GM12878 (cell line): Measurements from ENCODE around the gene SGTA. TPM values are rescaled to one million over a fixed set of nuclear protein-coding genes. Genes with fewer than 3 reads are reported as not detected.

Source experiments
- ATAC-seq: fragments of 200-7000 bp; cut with Tn5 transposase; 3 replicates; pipeline ENCODE4 v1.9.1; 2020; ENCODE audit warnings: mild to moderate bottlenecking, moderate library complexity
- BruUV-seq: library from RNA; stranded (reverse); fragments of 400-500 nt; replicated peaks from 2 replicates; lab custom pipeline; 2021; lab: Mats Ljungman, UMichigan
- CTCF ChIA-PET: fragments of 300-600 bp; sonication (Branson Sonifier 250); formaldehyde crosslinking; extraction: SDS; loops from one replicate; lab custom pipeline; 2021; ENCODE audit warnings: inconsistent platforms; lab: Yijun Ruan, JAX
- POLR2A ChIA-PET: fragments of 350-600 bp; formaldehyde crosslinking; extraction: SDS; loops from one replicate; lab custom pipeline; 2021; ENCODE audit warnings: inconsistent platforms; lab: Charles Lee
- RAD21 ChIA-PET: fragments of 300-600 bp; sonication (Branson Sonifier 250); formaldehyde crosslinking; loops from one replicate; lab custom pipeline; 2023; ENCODE audit warnings: antibody characterized with exemption; ENCODE audit not compliant: unreplicated experiment; lab: Charles Lee
- SMC1A ChIA-PET: fragments of 300-600 bp; sonication (Branson Sonifier 250); formaldehyde crosslinking; loops from one replicate; lab custom pipeline; 2023; ENCODE audit not compliant: unreplicated experiment, uncharacterized antibody; lab: Charles Lee
- DNase-seq: peaks from one replicate; pipeline ENCODE4 v3.0.0-alpha.2; 2011; ENCODE audit warnings: low read depth, low spot score
- FAIRE-seq: peaks from 3 replicates; lab custom pipeline; 2011; peaks lifted over from hg19 to GRCh38; lab: Jason Lieb, UNC
- H2AFZ ChIP-seq: 2 replicates; pipeline ENCODE4 v1.6.0; 2011; ENCODE audit warnings: low read depth, low read length, control low read depth; ENCODE audit not compliant: control insufficient read depth
- H3K27ac ChIP-seq: 2 replicates; pipeline ENCODE4 v1.5.1; 2011; ENCODE audit warnings: control low read depth; ENCODE audit not compliant: control insufficient read depth, insufficient read depth
- H3K27me3 ChIP-seq, 2 experiments: replicated peaks in 1 of 2; 2 replicates each; pipeline versions ENCODE4 v1.6.0 to v1.6.1; 2011; ENCODE audit warnings: low read length in 1 of 2; ENCODE audit not compliant: control insufficient read depth in 2 of 2, insufficient read depth in 2 of 2
- H3K36me3 ChIP-seq, 2 experiments: 2 replicates each; pipeline ENCODE4 v1.5.1; 2011; ENCODE audit warnings: low read length in 1 of 2; ENCODE audit not compliant: control insufficient read depth in 2 of 2, insufficient read depth in 2 of 2
- H3K4me1 ChIP-seq: 2 replicates; pipeline ENCODE4 v1.6.1; 2011; ENCODE audit warnings: mild to moderate bottlenecking, low read length, moderate library complexity, mixed read lengths; ENCODE audit not compliant: control insufficient read depth, insufficient read depth
- H3K4me2 ChIP-seq: 2 replicates; pipeline ENCODE4 v1.6.0; 2011; ENCODE audit warnings: control low read depth; ENCODE audit not compliant: control insufficient read depth, insufficient read depth
- H3K4me3 ChIP-seq: fragments of 200-600 bp; sonication (generic); 2 replicates; pipeline ENCODE4 v1.5.1; 2016
- H3K79me2 ChIP-seq: 2 replicates; pipeline ENCODE4 v1.6.0; 2011; ENCODE audit warnings: low read length; ENCODE audit not compliant: control insufficient read depth, insufficient read depth
- H3K9ac ChIP-seq: 2 replicates; pipeline ENCODE4 v1.8.0; 2011; ENCODE audit warnings: low read length, control low read depth, mixed read lengths; ENCODE audit not compliant: control insufficient read depth, insufficient read depth
- H3K9me3 ChIP-seq: replicated peaks from 3 replicates; pipeline ENCODE4 v1.5.1; 2011; ENCODE audit warnings: mild to moderate bottlenecking, low read length; ENCODE audit not compliant: control insufficient read depth, insufficient read depth
- H4K20me1 ChIP-seq: 2 replicates; pipeline ENCODE4 v1.6.0; 2011; ENCODE audit not compliant: control insufficient read depth, insufficient read depth
- NFYA ChIP-seq: IDR thresholded peaks from 2 replicates; pipeline ENCODE4 v1.6.1; 2011; ENCODE audit warnings: low read depth, mild to moderate bottlenecking, low read length, improper control_type of control experiment, borderline replicate concordance
- RFX5 ChIP-seq: IDR thresholded peaks from 2 replicates; pipeline ENCODE4 v1.6.1; 2011; ENCODE audit warnings: low read depth, low read length, improper control_type of control experiment
- ZBTB33 ChIP-seq: fragments of 450-650 bp; IDR thresholded peaks from 2 replicates; pipeline ENCODE4 v1.6.1; 2017; ENCODE audit warnings: mild to moderate bottlenecking
- WGBS: methylation state at CpG from one replicate; pipeline ENCODE4 v1.1.6; 2016; ENCODE audit warnings: low lambda C conversion rate; ENCODE audit not compliant: insufficient replicate concordance, insufficient coverage; ENCODE audit errors: missing lambda C conversion rate; 5-methylcytosine and 5-hydroxymethylcytosine counted together
- in situ Hi-C: fragments of 300-500 bp; cut with MboI; formaldehyde crosslinking; loops from 9 replicates; pipeline ENCODE4 v1.14.3; 2018; ENCODE audit warnings: mixed read lengths
- intact Hi-C: fragments of 100-400 bp; cut with micrococcal nuclease; formaldehyde crosslinking; loops from one replicate; pipeline ENCODE4 v1.14.2; 2022; ENCODE audit not compliant: unreplicated experiment
- polyA plus RNA-seq, 11 experiments: library from polyadenylated mRNA; depleted of rRNA in 4 of 11; unstranded in 6 of 11; stranded (reverse) in 5 of 11; fragments of >200 nt; fragmentation: Nextera tagmentation in 4 of 11; fragmentation: Illumina TruSeq in 1 of 11; extraction: Ambion mirVana in 4 of 11; extraction: Trizol in 1 of 11; gene quantifications; 1 replicate in 1 of 11; 2 replicates in 10 of 11; pipeline versions ENCODE4 v1.2.1 to v1.2.3, GENCODE V29; 2011 to 2016; ENCODE audit warnings: inconsistent platforms in 2 of 11, missing spikeins in 2 of 11, low read depth in 1 of 11
- total RNA-seq, 4 experiments: library from RNA; depleted of rRNA in 3 of 4; stranded (reverse); fragments of >200 nt in 3 of 4; fragmentation: Illumina TruSeq in 1 of 4; extraction: Trizol in 1 of 4; gene quantifications; 2 replicates each; pipeline versions ENCODE4 v1.2.1 to v1.2.3, GENCODE V29; 2013 to 2021

Gene SGTA
- total and polyA plus RNA-seq, 10 of the 15 experiments (the other 5 are each of a cell fraction or from before 2014, with no cell fraction given): 2.0 to 102 (median 48.2) TPM

DNA sequence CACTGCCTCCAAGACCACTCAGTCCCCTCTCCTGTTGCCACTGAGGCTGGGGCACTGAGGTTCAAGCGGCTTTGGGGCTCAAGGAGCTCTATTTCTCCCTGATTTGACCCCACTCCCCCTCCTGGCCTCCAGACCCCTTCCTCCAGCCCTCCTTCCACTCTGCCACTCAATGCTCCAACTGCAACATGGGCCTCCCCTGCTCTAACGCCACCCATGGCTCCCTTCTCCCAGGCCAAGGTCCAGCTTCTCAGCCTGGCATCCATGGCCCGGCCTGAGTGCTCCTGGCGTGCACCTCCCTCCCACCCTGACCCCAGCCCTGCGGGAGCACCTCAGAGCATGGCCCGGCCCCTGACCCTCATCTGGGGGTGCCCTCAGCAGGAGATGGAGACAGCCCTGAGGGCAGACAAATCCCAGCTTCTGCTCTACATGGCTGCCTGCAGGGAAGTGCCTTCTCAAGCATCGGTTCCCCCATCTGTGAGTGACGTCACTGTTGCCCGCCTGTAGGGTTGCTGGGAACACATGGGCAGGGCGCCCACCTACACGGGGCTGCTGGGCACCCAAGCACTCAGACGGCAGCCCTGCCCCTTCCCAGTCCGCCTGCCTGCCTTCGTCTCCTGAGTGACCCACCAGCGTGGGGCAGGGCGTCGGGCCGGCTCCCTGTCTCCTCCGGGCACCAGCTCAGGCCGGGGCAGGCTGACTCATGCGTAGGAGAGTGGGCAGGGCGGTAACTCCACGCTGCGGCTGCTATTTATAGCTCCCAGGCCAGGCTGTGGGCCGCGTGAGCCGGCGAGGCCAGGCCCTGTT lies 60.3 kb downstream of the SGTA start:
- Histone ChIP-seq H3K79me2 (no peaks in the 10 kb centered on the region), H3K9ac (no peak overlapping the region), H3K4me2 (no peak overlapping the region), H2AFZ (no peak overlapping the region), H3K27ac (no peak overlapping the region), H3K27me3 (peaks cover 3 to 4% of the 10 kb centered on the region in 2 experiments; a peak in 1 of 4 replicates), H3K9me3 (no peaks in the 10 kb centered on the region), H4K20me1 (no peaks in the 10 kb centered on the region), H3K4me1 (no peaks in the 10 kb centered on the region), H3K4me3 (no peak overlapping the region), H3K36me3 (no peaks in the 10 kb centered on the region)
- no peak for ATAC-seq
- TF ChIP-seq RFX5: no peak
- TF ChIP-seq ZBTB33: no peak
- no peak for TF ChIP-seq NFYA
- FAIRE-seq: no peak
- ChIA-PET POLR2A (no interaction called here), SMC1A (no interaction called here), CTCF (interaction anchor here (2.8 kb wide), 1 partner anchor 74 kb away, joined by 5 read pairs; no protein-coding TSS in a partner anchor), RAD21 (no interaction called here)
- BruUV-seq: no TSS peak
- intact Hi-C loops: no loop called here
- no peak for DNase-seq
- 39% methylated on average over 28 of the region's 28 CpGs for WGBS
- in situ Hi-C loops: no loop called here
